Activated CD4-positive, alpha-beta T cell treated with anti-CD3 and anti-CD28 coated beads for 36 hours (primary cell): ENCODE results near the gene UGT2B17. TPM values are rescaled to one million over a fixed set of nuclear protein-coding genes. Genes with fewer than 3 reads are reported as not detected.
"Not testable (repeated sequence)": the region's sequence is repeated elsewhere in the genome, so short reads cannot be mapped to it uniquely, and the experiment has no call there.

ENCODE experiments used
- ATAC-seq: fragments of 200-7000 bp; cut with Tn5 transposase; one replicate; pipeline ENCODE4 v1.10.0; 2021; ENCODE audit warnings: mild to moderate bottlenecking, moderate library complexity
- CTCF ChIA-PET: fragments of 350-600 bp; sonication (Branson Sonifier 250); formaldehyde crosslinking; loops from one replicate; lab custom pipeline; 2021; ENCODE audit warnings: antibody characterized with exemption; lab: Charles Lee
- POLR2A ChIA-PET: fragments of 350-600 bp; sonication (Branson Sonifier 250); formaldehyde crosslinking; loops from one replicate; lab custom pipeline; 2021; ENCODE audit warnings: antibody characterized with exemption, inconsistent platforms; lab: Charles Lee
- DNase-seq: peaks from one replicate; pipeline ENCODE4 v3.0.0-alpha.2; 2020
- H3K27ac Mint-ChIP-seq: one replicate; pipeline ENCODE4 v1.8.0; 2021; ENCODE audit warnings: mixed read lengths
- H3K27me3 Mint-ChIP-seq: one replicate; pipeline ENCODE4 v1.8.0; 2021; ENCODE audit warnings: mixed read lengths
- H3K36me3 Mint-ChIP-seq: one replicate; pipeline ENCODE4 v1.8.0; 2021; ENCODE audit warnings: low read depth, mixed read lengths
- H3K4me1 Mint-ChIP-seq: one replicate; pipeline ENCODE4 v1.8.0; 2021; ENCODE audit warnings: mixed read lengths
- H3K4me3 Mint-ChIP-seq: one replicate; pipeline ENCODE4 v1.8.0; 2021; ENCODE audit warnings: mild to moderate bottlenecking, moderate library complexity, mixed read lengths
- H3K9me3 Mint-ChIP-seq: one replicate; pipeline ENCODE4 v1.8.0; 2021; ENCODE audit warnings: low read depth, mixed read lengths
- intact Hi-C, 2 experiments: fragments of 100-400 bp; cut with DNase I in 1 of 2; cut with micrococcal nuclease in 1 of 2; formaldehyde crosslinking; loops; one replicate each; pipeline versions ENCODE4 v1.14.2 to v1.15.1; 2022 to 2024; cut with DNase I, micrococcal nuclease
- total RNA-seq, 2 experiments: library from RNA; stranded (reverse); gene quantifications; one replicate each; pipeline ENCODE4 v1.2.3, GENCODE V29; 2021

The UGT2B17 gene
- total RNA-seq, 2 experiments from 2014 or later = not detected

DNA sequence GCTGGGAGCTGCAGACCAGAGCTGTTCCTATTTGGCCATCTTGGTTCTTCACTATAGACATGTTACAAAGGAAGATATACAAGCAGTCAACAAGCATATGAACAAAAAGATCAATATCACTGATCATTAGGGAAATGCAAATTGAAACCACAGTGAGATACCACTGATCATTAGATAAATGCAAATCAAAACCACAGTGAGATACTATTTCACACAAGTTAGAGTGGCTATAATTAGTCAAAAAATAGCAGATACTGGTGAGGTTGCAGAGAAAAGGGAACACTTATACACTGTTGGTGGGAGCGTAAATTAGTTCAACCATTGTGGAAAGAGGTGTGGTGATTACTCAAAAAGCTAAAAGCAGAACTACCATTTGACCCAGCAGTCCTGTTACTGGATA is 70.7 kb downstream of the UGT2B17 start:
- DNase-seq, H3K27me3 Mint-ChIP-seq, H3K36me3 Mint-ChIP-seq, H3K9me3 Mint-ChIP-seq, ATAC-seq, POLR2A ChIA-PET, H3K4me3 Mint-ChIP-seq, H3K27ac Mint-ChIP-seq: not testable (repeated sequence)
- CTCF ChIA-PET = interaction anchor here (1.0 kb wide), 1 partner anchor 134 kb away, joined by 3 read pairs; no protein-coding TSS in a partner anchor
- intact Hi-C loops = loop anchor here in 1 of 2 experiments (10.0 kb wide), 1 partner anchor 119 kb away; no protein-coding TSS in a partner anchor
- peaks cover 13% of the 10 kb centered on the region for H3K4me1 Mint-ChIP-seq

DNA sequence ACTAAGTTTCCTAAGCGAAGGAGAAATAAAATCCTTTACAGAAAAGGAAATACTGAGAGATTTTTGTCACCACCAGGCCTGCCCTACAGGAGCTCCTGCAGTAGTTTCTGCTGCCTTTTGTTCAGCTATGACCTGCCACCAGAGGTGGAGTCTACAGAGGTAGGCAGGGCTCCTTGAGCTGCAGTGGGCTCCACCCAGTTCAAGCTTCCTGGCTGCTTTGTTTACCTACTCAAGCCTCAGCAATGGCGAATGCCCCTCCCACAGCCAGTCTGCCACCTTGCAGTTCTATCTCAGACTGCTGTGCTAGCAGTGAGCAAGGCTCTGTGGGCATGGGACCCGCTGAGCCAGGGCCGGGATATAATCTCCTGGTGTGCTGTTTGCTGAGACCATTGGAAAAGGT is 71.3 kb downstream of the UGT2B17 start:
- H3K27ac Mint-ChIP-seq, H3K27me3 Mint-ChIP-seq, H3K4me3 Mint-ChIP-seq, ATAC-seq, H3K36me3 Mint-ChIP-seq, POLR2A ChIA-PET, CTCF ChIA-PET, H3K9me3 Mint-ChIP-seq: not testable (repeated sequence)
- intact Hi-C loops = loop anchor here in 1 of 2 experiments (10.0 kb wide), 1 partner anchor 120 kb away; no protein-coding TSS in a partner anchor
- peaks cover 13% of the 10 kb centered on the region for H3K4me1 Mint-ChIP-seq
- peak; percentile 12 for DNase-seq

DNA sequence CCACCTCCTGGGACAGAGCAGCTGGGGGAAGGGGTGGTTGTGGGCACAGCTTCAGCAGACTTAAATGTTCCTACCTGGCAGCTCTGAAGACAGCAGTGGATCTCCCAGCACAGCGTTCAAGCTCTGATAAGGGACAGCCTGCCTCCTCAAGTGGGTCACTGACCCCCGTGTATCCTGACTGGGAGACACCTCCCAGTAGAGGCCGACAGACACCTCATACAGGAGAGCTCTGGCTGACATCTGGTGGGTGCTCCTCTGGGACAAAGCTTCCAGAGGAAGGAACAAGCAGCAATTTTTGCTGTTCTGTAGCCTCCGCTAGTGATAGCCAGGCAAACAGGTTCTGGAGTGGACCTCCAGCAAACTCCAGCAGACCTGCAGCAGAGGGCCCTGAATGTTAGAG is 72.7 kb downstream of the UGT2B17 start:
- H3K4me3 Mint-ChIP-seq, DNase-seq, ATAC-seq, H3K27me3 Mint-ChIP-seq, H3K9me3 Mint-ChIP-seq, H3K27ac Mint-ChIP-seq, POLR2A ChIA-PET, H3K36me3 Mint-ChIP-seq: not testable (repeated sequence)
- H3K4me1 Mint-ChIP-seq = peaks cover 13% of the 10 kb centered on the region
- intact Hi-C loops = loop anchor here in 1 of 2 experiments (10.0 kb wide), 1 partner anchor 121 kb away; no protein-coding TSS in a partner anchor
- CTCF ChIA-PET = interaction anchor here (0.9 to 1.0 kb wide), 2 partner anchors 9 to 122 kb away, joined by 3 to 5 read pairs; no protein-coding TSS in a partner anchor

DNA sequence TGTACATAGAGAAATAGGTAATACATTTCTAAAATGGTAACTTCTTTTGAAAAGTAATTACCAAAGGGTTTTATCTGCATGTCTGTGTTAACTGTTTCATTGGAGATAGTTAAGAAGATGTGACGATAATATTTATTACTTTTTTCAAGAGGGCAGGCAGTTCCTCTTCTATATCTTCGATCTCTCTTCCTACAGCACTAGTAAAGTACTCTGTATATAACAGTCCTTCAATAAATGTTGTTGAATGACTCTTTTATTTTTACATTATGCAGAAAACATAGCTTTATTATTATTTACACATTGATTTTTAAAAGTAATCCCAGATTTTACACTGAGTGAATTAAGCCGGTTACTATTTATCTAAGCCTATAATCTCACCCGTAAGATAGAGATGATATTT is 77.1 kb downstream of the UGT2B17 start:
- intact Hi-C loops = no loop called here
- DNase-seq = no peak
- Mint-ChIP-seq H3K27ac (no peak overlapping the region), H3K9me3 (peaks cover under 1% of the 10 kb centered on the region), H3K36me3 (no peaks in the 10 kb centered on the region), H3K27me3 (no peaks in the 10 kb centered on the region), H3K4me3 (no peak overlapping the region), H3K4me1 (peaks cover 3% of the 10 kb centered on the region)
- ChIA-PET POLR2A (no interaction called here), CTCF (interaction anchor here (0.7 to 1.8 kb wide), 10 partner anchors 10 to 665 kb away, joined by 3 to 8 read pairs (median 4); no protein-coding TSS in a partner anchor)
- ATAC-seq = no peak

DNA sequence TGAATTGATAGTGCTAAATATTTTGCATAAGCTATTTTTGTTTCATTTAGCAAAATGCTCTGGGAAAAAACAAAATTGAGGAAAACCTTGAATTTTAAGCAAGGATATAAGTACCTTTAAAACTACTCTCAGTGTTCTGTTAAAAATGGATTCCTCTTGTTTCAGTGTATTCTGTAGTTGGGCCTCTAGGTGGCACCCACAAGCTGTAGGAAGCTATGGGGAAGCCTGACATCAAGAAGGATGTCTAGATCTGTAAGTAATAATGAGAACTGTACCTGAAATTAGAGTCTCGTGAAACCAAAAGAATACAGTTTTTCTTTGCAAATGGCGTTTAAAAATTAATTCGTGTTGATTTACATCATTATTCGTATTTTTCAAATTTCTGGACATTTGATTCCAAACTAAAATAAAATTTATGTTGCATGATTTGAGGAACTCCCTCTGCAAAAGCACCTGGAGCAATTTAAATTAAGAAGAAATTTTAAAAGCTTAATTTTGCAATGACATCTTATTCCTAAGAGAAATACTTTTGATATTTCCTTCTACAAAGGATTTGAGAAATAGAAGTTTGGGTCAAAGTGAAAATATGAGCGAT is 77.6 kb downstream of the UGT2B17 start:
- Mint-ChIP-seq H3K4me3 (no peak overlapping the region), H3K4me1 (peaks cover 3% of the 10 kb centered on the region), H3K9me3 (no peaks in the 10 kb centered on the region), H3K27me3 (no peaks in the 10 kb centered on the region), H3K36me3 (no peaks in the 10 kb centered on the region), H3K27ac (no peak overlapping the region)
- CTCF ChIA-PET = interaction anchor here (0.7 to 1.8 kb wide), 15 partner anchors 10 to 666 kb away, joined by 3 to 8 read pairs (median 3); no protein-coding TSS in a partner anchor
- intact Hi-C loops = loop anchor here (1.0 kb wide), 1 partner anchor 672 kb away; no protein-coding TSS in a partner anchor
- ATAC-seq (peak; percentile 84), DNase-seq (peak; percentile 79)
- POLR2A ChIA-PET = interaction anchor here (0.5 kb wide), 1 partner anchor 1772 kb away, joined by 4 read pairs; no protein-coding TSS in a partner anchor

DNA sequence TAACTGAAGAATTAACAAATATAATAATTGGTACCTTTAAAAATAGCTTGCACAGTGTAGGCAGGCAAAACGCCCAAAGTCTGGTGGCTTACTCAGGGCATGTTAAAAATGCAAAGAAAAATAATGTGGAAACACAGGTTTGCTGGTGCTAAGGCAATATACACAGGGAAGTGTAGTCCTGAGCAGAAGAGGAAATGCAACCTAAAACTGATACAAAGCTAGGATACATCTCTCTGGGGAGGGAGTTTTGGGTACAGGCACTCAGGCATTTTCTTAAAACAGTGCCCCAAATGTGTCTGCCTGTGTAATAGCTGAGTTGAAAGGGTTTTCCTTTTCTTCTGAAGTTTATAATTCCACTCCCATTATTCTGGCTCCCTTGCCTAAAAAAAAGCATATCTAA is 81.4 kb downstream of the UGT2B17 start:
- no peaks in the 10 kb centered on the region for H3K27me3 Mint-ChIP-seq
- ATAC-seq (no peak), DNase-seq (no peak)
- no peak overlapping the region for H3K27ac Mint-ChIP-seq
- H3K4me3 Mint-ChIP-seq = no peak overlapping the region
- intact Hi-C loops = no loop called here
- CTCF ChIA-PET = interaction anchor here (0.9 kb wide), 1 partner anchor 8 kb away, joined by 5 read pairs; no protein-coding TSS in a partner anchor
- H3K36me3 Mint-ChIP-seq = no peaks in the 10 kb centered on the region
- H3K4me1 Mint-ChIP-seq = peaks cover 3% of the 10 kb centered on the region
- no peaks in the 10 kb centered on the region for H3K9me3 Mint-ChIP-seq
- POLR2A ChIA-PET = no interaction called here

DNA sequence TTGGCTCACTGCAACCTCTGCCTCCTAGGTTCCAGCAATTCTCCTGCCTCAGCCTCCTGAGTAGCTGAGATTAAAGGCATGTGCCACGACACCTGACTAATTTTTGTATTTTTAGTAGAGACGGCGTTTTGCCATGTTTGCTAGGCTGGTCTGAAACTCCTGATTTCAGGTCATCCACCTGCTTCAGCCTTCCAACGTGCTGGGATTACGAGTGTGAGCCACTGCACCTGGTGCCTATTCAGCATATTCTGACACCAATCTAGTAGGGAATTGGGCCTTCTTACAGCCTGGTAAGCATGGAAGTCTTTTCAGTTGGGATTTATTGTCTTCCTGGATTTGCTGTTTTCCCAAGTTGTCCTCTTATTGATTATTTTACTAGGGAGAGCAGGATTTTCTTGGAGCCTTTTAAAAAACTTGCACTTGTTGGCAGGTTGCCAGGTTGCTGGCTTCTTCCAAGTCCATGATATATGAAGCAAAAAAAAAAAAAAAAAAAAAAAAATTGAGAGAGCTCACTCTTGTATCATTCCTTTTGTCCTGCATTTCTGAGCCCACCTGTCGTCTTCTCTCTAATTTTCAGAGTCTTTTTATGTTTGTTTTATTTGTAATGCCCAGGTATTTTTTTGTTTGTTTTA is 85.2 kb downstream of the UGT2B17 start:
- Mint-ChIP-seq H3K27me3 (no peaks in the 10 kb centered on the region), H3K36me3 (no peaks in the 10 kb centered on the region), H3K4me3 (no peak overlapping the region), H3K4me1 (peaks cover 3% of the 10 kb centered on the region), H3K9me3 (no peaks in the 10 kb centered on the region), H3K27ac (no peak overlapping the region)
- CTCF ChIA-PET = no interaction called here
- intact Hi-C loops = no loop called here
- POLR2A ChIA-PET = no interaction called here
- DNase-seq (no peak), ATAC-seq (no peak)

DNA sequence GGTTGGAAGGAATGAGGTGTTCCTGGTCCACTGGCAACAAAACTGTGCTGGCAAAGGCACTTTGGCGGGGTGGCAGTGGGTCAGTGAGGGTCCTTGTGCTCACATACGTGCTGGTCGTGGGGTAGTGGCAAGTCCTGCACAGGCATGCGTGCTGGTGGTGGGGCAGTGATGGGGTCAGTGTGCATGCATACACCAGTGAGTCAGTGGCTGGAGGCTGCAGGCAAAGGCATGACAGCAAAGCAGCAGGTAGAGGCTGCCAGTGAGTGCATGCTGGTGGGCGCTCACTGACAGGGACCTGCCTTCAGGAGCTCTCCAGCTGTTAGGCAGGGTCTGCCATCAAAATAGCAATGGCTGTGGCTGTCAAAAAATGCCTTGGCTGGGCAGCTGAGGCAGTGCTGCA is 86.8 kb downstream of the UGT2B17 start:
- Mint-ChIP-seq H3K9me3 (no peaks in the 10 kb centered on the region), H3K27ac (no peak overlapping the region), H3K36me3 (no peaks in the 10 kb centered on the region), H3K4me1 (peaks cover 2% of the 10 kb centered on the region), H3K27me3 (no peaks in the 10 kb centered on the region), H3K4me3 (no peak overlapping the region)
- CTCF ChIA-PET = interaction anchor here (1.1 to 1.3 kb wide), 2 partner anchors 9 to 15 kb away, joined by 4 read pairs; no protein-coding TSS in a partner anchor
- intact Hi-C loops = no loop called here
- POLR2A ChIA-PET = no interaction called here
- no peak for ATAC-seq
- no peak for DNase-seq

Other genes with a start within 250 kb of the UGT2B17 start
- 10 to 100 TPM; 78.5 to 83.0 TPM for gene YTHDC1, start 226.2 kb downstream of the UGT2B17 start, total RNA-seq
- gene TMPRSS11E, start 128.9 kb downstream of the UGT2B17 start, total RNA-seq = under 1 TPM in 1 of 2 experiments, not detected in 1; 0.07 TPM
- gene UGT2B15, start 94.3 kb upstream of the UGT2B17 start, total RNA-seq = not detected
- not detected for gene UGT2B10, start 239.7 kb upstream of the UGT2B17 start, total RNA-seq